ENCODE measurements around the gene UBE2Q1. TPM values are rescaled to one million over a fixed set of nuclear protein-coding genes. Genes with fewer than 3 reads are reported as not detected.

The UBE2Q1 gene
- total and polyA plus RNA-seq, 2 of the 8 experiments (the other 6 are each of a cell fraction or from before 2014, with no cell fraction given): 13.2 to 95.8 TPM

DNA sequence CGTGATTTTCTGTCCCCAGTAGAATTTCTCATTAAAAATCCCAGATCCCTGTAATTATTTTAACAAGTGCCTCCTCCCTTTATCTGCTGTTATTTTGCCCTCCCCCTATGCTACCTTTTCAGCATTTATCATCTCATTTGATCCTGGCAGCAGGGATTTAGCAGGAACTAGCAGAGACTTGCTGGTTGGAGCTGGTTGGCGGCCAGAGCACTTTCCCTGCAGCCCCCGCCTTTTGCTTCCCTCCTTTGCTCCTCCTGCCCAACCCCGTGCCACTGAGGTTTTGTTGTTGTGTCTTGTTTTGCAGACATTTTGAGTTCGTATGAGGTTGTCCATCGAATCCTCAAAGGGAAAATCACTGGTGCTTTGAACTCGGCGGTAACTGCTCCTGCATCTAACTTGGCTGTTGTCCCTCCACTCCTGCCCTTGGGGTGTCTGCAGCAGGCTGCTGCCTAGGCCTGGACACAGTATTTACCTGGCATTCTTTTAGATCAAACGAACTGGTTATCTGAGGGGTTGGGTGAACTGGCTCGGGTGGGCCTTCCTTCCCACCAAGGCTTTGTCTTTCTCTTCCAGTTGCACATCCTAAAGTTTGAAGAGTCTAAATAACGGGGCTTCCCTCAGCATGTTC lies 11.2 kb downstream of the UBE2Q1 start:
- Histone ChIP-seq H3K79me2 (ENCODE audit: control insufficient read depth in 1 of 2, insufficient read depth in 2 of 2, low read length in 2 of 2) (no peaks in the 10 kb centered on the region), H3K14ac (ENCODE audit: insufficient read length) (no peak overlapping the region), H2BK15ac (ENCODE audit: low read length) (no peak overlapping the region), H3K4ac (replicated peaks; ENCODE audit: insufficient read length, low read depth, low read length) (no peak overlapping the region), H2AK5ac (ENCODE audit: low read depth, low read length) (no peak overlapping the region), H2BK120ac (replicated peaks; ENCODE audit: low read depth, low read length) (no peak overlapping the region), H3K9ac (replicated peaks in 1 of 4; ENCODE audit: extremely low read depth in 1 of 4, low read depth in 3 of 4, low read length in 3 of 4) (no peak overlapping the region), H3K56ac (replicated peaks; ENCODE audit: insufficient read length, low read depth, low read length) (no peak overlapping the region), H3K4me2 (ENCODE audit: insufficient read depth in 1 of 2, low read depth in 2 of 2, low read length in 2 of 2) (no peak overlapping the region), H3K18ac (ENCODE audit: extremely low read depth, low read length) (no peak overlapping the region), H4K5ac (ENCODE audit: insufficient read length, low read depth, low read length) (no peak overlapping the region), H3K4me3 (ENCODE audit: extremely low read depth in 1 of 4, insufficient read depth in 2 of 4, low read depth in 3 of 4, low read length in 4 of 4) (no peak overlapping the region), H3K9me3 (ENCODE audit: insufficient read depth in 2 of 2, low read depth in 1 of 2, low read length in 1 of 2) (no peaks in the 10 kb centered on the region), H4K91ac (replicated peaks; ENCODE audit: insufficient read length, low read length) (no peak overlapping the region), H2BK12ac (ENCODE audit: low read depth, low read length) (no peak overlapping the region), H3K27ac (ENCODE audit: low read depth, low read length) (no peak overlapping the region), H3K4me1 (replicated peaks in 1 of 4; ENCODE audit: control insufficient read depth in 3 of 4, insufficient read depth in 4 of 4, low read length in 3 of 4) (no peaks in the 10 kb centered on the region), H4K8ac (ENCODE audit: extremely low read depth, insufficient read depth, low read length) (no peak overlapping the region), H3K23ac (ENCODE audit: insufficient read length) (no peak overlapping the region), H3K79me1 (ENCODE audit: low read depth, low read length) (no peaks in the 10 kb centered on the region), H3K36me3 (ENCODE audit: control insufficient read depth in 2 of 4, insufficient read depth in 4 of 4, low read length in 3 of 4) (peaks cover 14 to 37% (median 23%) of the 10 kb centered on the region in 4 experiments), H3K27me3 (replicated peaks in 1 of 4; ENCODE audit: control insufficient read depth in 3 of 4, extremely low read depth in 1 of 4, insufficient read depth in 3 of 4, low read length in 3 of 4) (no peaks in the 10 kb centered on the region), H4K20me1 (replicated peaks in 1 of 2; ENCODE audit: control insufficient read depth in 1 of 2, insufficient read depth in 2 of 2, low read length in 2 of 2) (peaks cover under 1 to 14% of the 10 kb centered on the region in 2 experiments), H2BK5ac (ENCODE audit: low read depth, low read length) (0 out of 2 replicates have a peak overlapping the region, but pooled peaks have one; percentile 7), H3K23me2 (ENCODE audit: low read depth, low read length) (no peaks in the 10 kb centered on the region), H2AFZ (ENCODE audit: low read length) (no peak overlapping the region), H2BK20ac (ENCODE audit: low read length) (no peak overlapping the region)
- no peak for DNase-seq (ENCODE audit: low read depth in 1 of 2, low spot score in 2 of 2)
- CTCF ChIA-PET (ENCODE audit: partially characterized antibody): interaction anchor here (0.6 to 5.7 kb wide), 65 partner anchors 9 to 436 kb away, joined by 3 to 117 read pairs (median 4); partner anchors contain the start of genes CHRNB2, FLAD1 and PBXIP1
- 82% methylated on average over 11 of the region's 11 CpGs; no CpG with 5 or more reads in 1 of the 2 experiments for WGBS, 2 experiments (ENCODE audit: extremely low coverage in 1 of 2, insufficient coverage in 1 of 2, insufficient read length in 1 of 2, insufficient replicate concordance in 2 of 2, low coverage in 1 of 2, low lambda C conversion rate in 2 of 2, missing lambda C conversion rate in 1 of 2)
- FAIRE-seq: no peak
- POLR2A ChIA-PET (ENCODE audit: partially characterized antibody): interaction anchor here (0.9 to 1.0 kb wide), 2 partner anchors 10 to 13 kb away, joined by 3 read pairs; no protein-coding TSS in a partner anchor
- no peak for TF ChIP-seq SIN3A (conservative IDR thresholded peaks at IDR 0.05 in 1 of 2, IDR thresholded peaks at IDR 0.05 in 1 of 2; ENCODE audit: low read depth in 1 of 2, low read length in 2 of 2)
- TF ChIP-seq SUZ12 (IDR thresholded peaks at IDR 0.05; ENCODE audit: low read length): no peak
- TF ChIP-seq TBP (IDR thresholded peaks at IDR 0.05; ENCODE audit: low read depth, low read length): no peak
- no peak for TF ChIP-seq RBBP5 (IDR thresholded peaks at IDR 0.05; ENCODE audit: borderline replicate concordance, low read depth, low read length)
- no peak for TF ChIP-seq YY1 (IDR thresholded peaks at IDR 0.05; ENCODE audit: low read depth, low read length)
- no peak for TF ChIP-seq HDAC2 (IDR thresholded peaks at IDR 0.05; ENCODE audit: borderline replicate concordance in 1 of 2, low read depth in 2 of 2, low read length in 2 of 2)
- TF ChIP-seq CEBPB (IDR thresholded peaks at IDR 0.05; ENCODE audit: low read depth, low read length): no peak
- no peak for TF ChIP-seq SP2 (IDR thresholded peaks at IDR 0.05; ENCODE audit: low read length)
- no peak for TF ChIP-seq RXRA (IDR thresholded peaks at IDR 0.05; ENCODE audit: insufficient read depth, low read depth, low read length)
- no peak for TF ChIP-seq KDM4A (IDR thresholded peaks at IDR 0.05; ENCODE audit: low read depth, low read length, severe bottlenecking)
- no peak for TF ChIP-seq BCL11A (IDR thresholded peaks at IDR 0.05; ENCODE audit: low read depth in 2 of 2, low read length in 2 of 2)
- no peak for TF ChIP-seq CHD2 (IDR thresholded peaks at IDR 0.05; ENCODE audit: low read length)

All from H1 (cell line).